Measurements from ENCODE around the gene HIGD1C.

The HIGD1C gene

GRCh38 chr12:50988051-50988450 is 35.7 kb downstream of the HIGD1C start:
- no peaks in the 10 kb centered on the region for H3K27me3 ChIP-seq (ENCODE audit: low read length)
- no peak overlapping the region for H3K9ac ChIP-seq (ENCODE audit: low read length)
- no peak overlapping the region for H3K4me3 ChIP-seq (ENCODE audit: insufficient read depth, low read length, poor library complexity, severe bottlenecking)
- H3K27ac ChIP-seq (ENCODE audit: low read depth, low read length): no peak overlapping the region
- H3K4me2 ChIP-seq (ENCODE audit: low read depth, low read length, poor library complexity, severe bottlenecking): no peak overlapping the region
- no peak overlapping the region for H2AFZ ChIP-seq (ENCODE audit: low read depth, low read length, severe bottlenecking)
- no peaks in the 10 kb centered on the region for H3K79me2 ChIP-seq (ENCODE audit: insufficient read depth, low read length)
- no peaks in the 10 kb centered on the region for H3K9me3 ChIP-seq (ENCODE audit: insufficient read depth, low read length)
- peaks cover 4% of the 10 kb centered on the region; the same call in 1 of the 2 replicates for H3K36me3 ChIP-seq (ENCODE audit: low read length)
- no peak for TF ChIP-seq CTCF (IDR thresholded peaks at IDR 0.05; ENCODE audit: insufficient read depth, low read length, poor library complexity, severe bottlenecking)
- no peak for TF ChIP-seq EZH2phosphoT487 (conservative IDR thresholded peaks at IDR 0.05; ENCODE audit: low read length)
- no peaks in the 10 kb centered on the region for H4K20me1 ChIP-seq (ENCODE audit: low read depth, low read length)
- H3K9me2 ChIP-seq (replicated peaks; ENCODE audit: insufficient read depth, low read length): no peaks in the 10 kb centered on the region
- H3F3A ChIP-seq (ENCODE audit: insufficient read depth): 0 out of 2 replicates have a peak, but pooled peaks cover 5% of the 10 kb centered on the region

- H3K9me2 ChIP-seq (replicated peaks; ENCODE audit: insufficient read depth, low read length): no peaks in the 10 kb centered on the region
- H2AFZ ChIP-seq (ENCODE audit: low read depth, low read length, severe bottlenecking): no peak overlapping the region
- no peaks in the 10 kb centered on the region for H3K79me2 ChIP-seq (ENCODE audit: insufficient read depth, low read length)
- H3K4me3 ChIP-seq (ENCODE audit: insufficient read depth, low read length, poor library complexity, severe bottlenecking): no peak overlapping the region
- H3K27ac ChIP-seq (ENCODE audit: low read depth, low read length): no peak overlapping the region
- H3K9ac ChIP-seq (ENCODE audit: low read length): no peak overlapping the region
- H3K9me3 ChIP-seq (ENCODE audit: insufficient read depth, low read length): no peaks in the 10 kb centered on the region
- H3K36me3 ChIP-seq (ENCODE audit: low read length): peaks cover 4% of the 10 kb centered on the region; the same call in 1 of the 2 replicates
- TF ChIP-seq EZH2phosphoT487 (conservative IDR thresholded peaks at IDR 0.05; ENCODE audit: low read length) (no peak), CTCF (IDR thresholded peaks at IDR 0.05; ENCODE audit: insufficient read depth, low read length, poor library complexity, severe bottlenecking) (no peak)
- H3K27me3 ChIP-seq (ENCODE audit: low read length): no peaks in the 10 kb centered on the region
- H3F3A ChIP-seq (ENCODE audit: insufficient read depth): 0 out of 2 replicates have a peak, but pooled peaks cover 5% of the 10 kb centered on the region
- H4K20me1 ChIP-seq (ENCODE audit: low read depth, low read length): no peaks in the 10 kb centered on the region
- H3K4me2 ChIP-seq (ENCODE audit: low read depth, low read length, poor library complexity, severe bottlenecking): no peak overlapping the region
These were observed 36.5 kb downstream of the HIGD1C start for GRCh38 chr12:50988871-50989270.

GRCh38 chr12:50990147-50990727 is 37.9 kb downstream of the HIGD1C start:
- Histone ChIP-seq H3K9ac (ENCODE audit: low read length) (no peak overlapping the region), H3F3A (ENCODE audit: insufficient read depth) (0 out of 2 replicates have a peak, but pooled peaks cover 5% of the 10 kb centered on the region), H3K9me2 (replicated peaks; ENCODE audit: insufficient read depth, low read length) (no peaks in the 10 kb centered on the region), H3K4me2 (ENCODE audit: low read depth, low read length, poor library complexity, severe bottlenecking) (no peak overlapping the region), H4K20me1 (ENCODE audit: low read depth, low read length) (no peaks in the 10 kb centered on the region), H3K36me3 (ENCODE audit: low read length) (peaks cover 7% of the 10 kb centered on the region; the same call in 1 of the 2 replicates), H3K9me3 (ENCODE audit: insufficient read depth, low read length) (no peaks in the 10 kb centered on the region), H3K79me2 (ENCODE audit: insufficient read depth, low read length) (no peaks in the 10 kb centered on the region), H3K27ac (ENCODE audit: low read depth, low read length) (no peak overlapping the region), H2AFZ (ENCODE audit: low read depth, low read length, severe bottlenecking) (no peak overlapping the region), H3K27me3 (ENCODE audit: low read length) (no peaks in the 10 kb centered on the region), H3K4me3 (ENCODE audit: insufficient read depth, low read length, poor library complexity, severe bottlenecking) (no peak overlapping the region)
- TF ChIP-seq CTCF (IDR thresholded peaks at IDR 0.05; ENCODE audit: insufficient read depth, low read length, poor library complexity, severe bottlenecking) (no peak), EZH2phosphoT487 (conservative IDR thresholded peaks at IDR 0.05; ENCODE audit: low read length) (no peak)

All from SU-DHL-6 (cell line).